ENCODE results near the gene FIBCD1.
A peak's percentile ranks its signal among the peaks of the same experiment; 100 is the strongest.

The FIBCD1 gene

DNA sequence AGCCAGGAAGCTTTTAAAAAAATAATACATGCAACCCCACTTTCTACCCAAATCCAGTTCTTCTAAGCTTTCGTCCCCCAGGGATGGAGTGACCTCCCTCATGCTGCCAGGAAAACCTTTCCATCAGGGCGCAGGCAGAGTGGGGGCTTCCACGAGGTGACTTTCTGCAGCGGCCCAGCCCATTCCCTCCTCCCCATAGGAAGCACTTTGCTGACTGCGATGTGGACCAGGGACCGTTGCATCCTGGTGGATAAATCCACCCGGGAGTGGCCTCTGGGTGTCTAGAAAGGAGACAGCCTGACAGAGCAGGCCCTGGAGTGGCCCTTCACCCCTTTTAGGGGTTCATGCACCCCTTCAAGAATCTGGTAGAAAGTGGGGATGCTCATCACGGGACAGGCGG, 44.0 kb downstream of the FIBCD1 start:
- H3K4me3 ChIP-seq (ENCODE audit: low read length) = no peak overlapping the region
- DNase-seq (ENCODE audit: low read depth) = no peak
- TF ChIP-seq, protein P1, sequence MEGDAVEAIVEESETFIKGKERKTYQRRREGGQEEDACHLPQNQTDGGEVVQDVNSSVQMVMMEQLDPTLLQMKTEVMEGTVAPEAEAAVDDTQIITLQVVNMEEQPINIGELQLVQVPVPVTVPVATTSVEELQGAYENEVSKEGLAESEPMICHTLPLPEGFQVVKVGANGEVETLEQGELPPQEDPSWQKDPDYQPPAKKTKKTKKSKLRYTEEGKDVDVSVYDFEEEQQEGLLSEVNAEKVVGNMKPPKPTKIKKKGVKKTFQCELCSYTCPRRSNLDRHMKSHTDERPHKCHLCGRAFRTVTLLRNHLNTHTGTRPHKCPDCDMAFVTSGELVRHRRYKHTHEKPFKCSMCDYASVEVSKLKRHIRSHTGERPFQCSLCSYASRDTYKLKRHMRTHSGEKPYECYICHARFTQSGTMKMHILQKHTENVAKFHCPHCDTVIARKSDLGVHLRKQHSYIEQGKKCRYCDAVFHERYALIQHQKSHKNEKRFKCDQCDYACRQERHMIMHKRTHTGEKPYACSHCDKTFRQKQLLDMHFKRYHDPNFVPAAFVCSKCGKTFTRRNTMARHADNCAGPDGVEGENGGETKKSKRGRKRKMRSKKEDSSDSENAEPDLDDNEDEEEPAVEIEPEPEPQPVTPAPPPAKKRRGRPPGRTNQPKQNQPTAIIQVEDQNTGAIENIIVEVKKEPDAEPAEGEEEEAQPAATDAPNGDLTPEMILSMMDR (conservative IDR thresholded peaks at IDR 0.05; ENCODE audit: low read length) = no peak

DNA sequence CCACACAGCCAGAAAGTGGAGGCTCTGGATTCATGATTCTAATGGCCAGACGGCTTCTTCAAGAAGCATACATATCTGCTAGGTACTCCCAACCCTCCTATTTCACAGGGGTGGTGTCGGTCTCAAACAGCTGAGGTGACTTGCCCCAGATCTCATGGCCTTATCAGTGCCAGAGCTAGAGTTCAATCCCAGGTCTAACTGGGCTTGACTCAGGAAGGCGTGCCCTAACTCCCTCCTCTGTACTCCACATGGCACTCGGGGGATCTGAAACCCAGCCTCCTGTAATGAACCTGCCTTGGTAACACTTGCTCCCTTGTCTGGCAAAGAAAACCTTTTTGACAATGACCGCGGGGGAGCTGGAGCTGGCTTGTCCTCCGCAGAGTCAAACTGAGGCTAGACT, 44.5 kb downstream of the FIBCD1 start:
- no peak for DNase-seq (ENCODE audit: low read depth)
- TF ChIP-seq, protein P1 (conservative IDR thresholded peaks at IDR 0.05; ENCODE audit: low read length) = no peak
- H3K4me3 ChIP-seq (ENCODE audit: low read length) = no peak overlapping the region

DNA sequence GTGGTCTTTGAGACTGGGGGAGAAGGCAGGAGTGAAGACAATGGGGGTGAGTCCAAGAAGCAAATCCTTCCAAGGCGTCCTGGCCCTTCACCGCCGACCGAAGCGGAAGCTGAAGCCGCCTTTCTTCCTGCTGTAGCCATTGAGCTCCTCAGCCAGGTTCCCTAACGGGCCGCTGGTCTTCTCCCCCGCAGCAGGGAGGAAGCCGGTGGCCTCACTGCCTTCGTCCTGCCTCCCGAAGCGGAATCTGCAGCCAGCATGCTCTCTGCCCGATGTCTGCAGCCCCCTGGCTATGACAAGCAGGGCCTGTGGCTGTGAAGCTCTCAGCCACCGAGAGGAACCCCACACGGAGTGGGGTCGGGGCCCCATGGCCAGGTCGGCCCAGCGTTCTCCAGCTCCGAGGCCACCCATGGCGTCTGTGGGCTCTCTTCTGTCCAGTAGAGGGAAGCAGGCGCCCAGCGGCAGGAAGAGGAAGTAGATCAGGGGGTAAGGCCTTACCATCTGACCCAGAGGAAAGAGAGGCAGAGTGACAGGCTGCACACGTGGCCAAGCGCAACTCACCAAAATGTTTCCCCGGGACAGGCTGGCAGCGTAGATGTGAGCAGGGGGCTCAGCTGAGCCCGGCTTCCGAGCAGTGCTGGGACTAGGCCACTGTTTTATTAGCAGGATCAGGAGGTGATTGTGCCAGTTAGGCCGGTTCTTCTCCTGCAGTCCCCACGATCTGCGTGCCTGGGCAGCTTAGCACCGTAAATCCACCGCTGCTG, 45.5 kb downstream of the FIBCD1 start:
- H3K4me3 ChIP-seq (ENCODE audit: low read length) = no peak overlapping the region
- TF ChIP-seq, protein P1 (conservative IDR thresholded peaks at IDR 0.05; ENCODE audit: low read length) = peak; percentile 17; the same call in 1 of the 2 replicates
- no peak for DNase-seq (ENCODE audit: low read depth)

DNA sequence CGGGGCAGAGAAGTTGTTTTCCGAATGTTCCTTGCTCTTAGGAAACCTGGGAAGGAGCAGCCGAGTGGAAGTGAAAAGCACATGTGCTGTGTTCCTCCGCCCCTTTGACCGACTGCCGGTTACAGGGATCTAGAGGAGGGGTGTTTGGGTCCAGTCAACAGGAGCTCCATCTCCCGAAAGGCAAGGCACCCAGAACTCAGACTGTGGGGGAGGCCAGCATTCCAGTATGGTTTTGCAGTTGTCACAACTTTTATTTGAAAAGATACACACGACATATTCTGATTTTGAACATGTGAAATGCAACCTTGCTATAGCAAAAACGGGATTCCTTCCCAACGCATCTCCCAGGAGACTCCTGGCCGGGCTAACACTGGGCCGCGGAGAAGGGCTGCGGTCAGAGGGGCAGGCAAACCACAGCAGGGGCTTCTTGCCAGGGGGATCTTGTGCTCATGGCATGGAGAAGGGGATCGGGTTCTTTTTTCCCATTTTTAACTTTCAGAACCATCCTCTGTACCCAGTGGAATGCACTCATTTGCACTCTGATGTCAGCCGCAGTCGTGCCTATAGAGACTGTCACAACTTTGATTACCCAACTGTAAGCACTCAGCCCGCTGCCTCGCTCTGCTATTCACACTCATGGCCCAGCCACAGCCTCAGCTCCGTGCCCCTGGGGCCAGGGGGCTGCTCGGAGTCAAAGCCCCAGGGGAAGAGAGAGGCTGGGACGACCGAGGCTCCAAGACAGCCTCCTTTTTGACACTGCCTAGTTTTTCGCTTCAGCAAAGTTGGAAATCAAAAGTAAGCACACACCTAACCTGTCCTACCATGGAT, 46.4 kb downstream of the FIBCD1 start:
- TF ChIP-seq, protein P1 (conservative IDR thresholded peaks at IDR 0.05; ENCODE audit: low read length) = no peak
- no peak for DNase-seq (ENCODE audit: low read depth)
- no peak overlapping the region for H3K4me3 ChIP-seq (ENCODE audit: low read length)

DNA sequence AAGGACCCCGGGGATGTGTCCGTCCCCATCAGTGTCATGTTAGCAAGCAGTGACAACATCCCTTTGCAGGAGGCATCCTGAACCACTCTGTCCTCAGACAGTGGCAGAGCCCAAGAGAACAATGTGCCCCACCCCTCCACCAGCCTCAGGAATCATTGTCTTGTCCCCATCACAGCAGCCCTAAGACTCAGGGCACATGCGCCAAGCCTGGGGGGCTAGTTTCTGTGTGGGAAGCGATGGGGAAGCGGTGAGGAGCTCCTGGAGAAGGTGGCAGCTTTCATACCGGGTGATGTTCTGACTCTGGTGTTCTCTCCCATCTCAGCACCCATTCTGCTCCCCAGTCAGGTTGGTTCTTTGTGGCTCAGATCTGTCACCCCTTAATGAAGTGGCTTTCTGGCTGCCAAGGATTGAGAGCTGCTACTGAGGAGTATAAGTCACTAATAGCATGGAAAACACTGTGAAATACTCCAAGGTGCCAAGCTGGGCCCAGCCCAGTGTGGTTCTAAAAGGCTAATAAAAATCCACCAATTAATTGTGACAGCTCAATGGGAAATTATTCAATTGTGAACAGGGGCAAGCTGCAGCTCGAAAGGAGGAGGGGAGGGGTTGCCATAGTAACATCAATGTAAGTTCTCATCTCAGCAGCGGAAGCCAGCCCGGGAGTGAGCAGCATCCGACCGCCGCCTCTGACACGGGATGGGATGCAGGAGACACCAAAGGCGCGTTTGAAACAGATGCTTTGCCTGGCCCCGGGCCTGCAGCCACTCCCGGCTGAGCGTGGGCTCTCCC, 47.2 kb downstream of the FIBCD1 start:
- H3K4me3 ChIP-seq (ENCODE audit: low read length) = no peak overlapping the region
- TF ChIP-seq, protein P1 (conservative IDR thresholded peaks at IDR 0.05; ENCODE audit: low read length) = no peak
- DNase-seq (ENCODE audit: low read depth) = no peak

DNA sequence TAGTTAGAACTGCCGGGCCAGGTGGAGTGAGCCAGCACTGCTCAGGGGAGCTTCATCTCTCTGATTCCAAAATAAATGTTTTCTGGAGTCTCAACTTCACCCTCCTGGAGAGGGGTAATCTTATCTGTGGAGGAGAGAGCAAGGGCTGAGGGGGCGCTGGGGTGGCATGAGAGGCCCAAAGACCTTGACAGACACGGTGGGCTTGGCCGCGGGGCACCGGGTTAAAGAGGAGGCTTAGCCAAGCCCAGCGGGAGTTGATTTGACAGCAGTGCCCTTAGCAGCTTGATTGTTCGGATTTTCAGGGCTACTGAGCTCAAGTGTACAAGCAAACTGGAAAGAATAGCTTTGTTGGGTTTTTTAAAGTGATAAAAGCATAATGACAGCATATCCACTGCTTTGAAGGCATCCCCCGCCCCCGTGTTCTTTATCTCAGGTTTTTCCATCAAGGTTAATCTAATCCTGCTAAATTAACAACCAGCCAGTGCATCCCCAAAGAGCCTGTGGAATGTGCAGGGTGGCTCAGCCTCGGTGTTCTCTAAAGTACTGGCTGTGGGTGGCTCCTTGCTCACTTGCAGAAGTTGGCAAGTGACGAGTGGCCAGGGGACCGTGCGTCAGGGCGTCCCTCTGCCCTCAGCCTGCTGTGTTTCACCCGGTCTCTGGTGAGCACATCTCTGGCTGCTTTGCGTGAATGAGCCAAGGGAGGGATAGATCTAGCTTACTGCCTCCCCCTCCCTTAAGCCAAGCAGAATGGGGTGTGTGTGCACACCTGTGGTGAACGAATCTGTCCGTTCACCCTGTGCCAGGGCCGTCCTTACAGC, 48.0 kb downstream of the FIBCD1 start:
- no peak for DNase-seq (ENCODE audit: low read depth)
- TF ChIP-seq, protein P1 (conservative IDR thresholded peaks at IDR 0.05; ENCODE audit: low read length) = no peak
- H3K4me3 ChIP-seq (ENCODE audit: low read length) = no peak overlapping the region
